Psoas muscle (tissue), 8 donors: ENCODE results near the gene GDPD3. TPM values are rescaled to one million over a fixed set of nuclear protein-coding genes. Genes with fewer than 3 reads are reported as not detected.
A peak's percentile ranks its signal among the peaks of the same experiment; 100 is the strongest.

Source experiments
- ATAC-seq, 4 donors: fragments of 200-7000 bp; cut with Tn5 transposase; one replicate each; pipeline ENCODE4 v1.9.1; 2020; ENCODE audit warnings: moderate library complexity in 3 of 4, mild to moderate bottlenecking in 2 of 4
- DNase-seq, 2 donors: peaks; one replicate each; pipeline ENCODE4 v3.0.0-alpha.2; 2020
- H3K27ac ChIP-seq: fragments of 200-600 bp; one replicate; pipeline ENCODE4 v1.8.0; 2022
- H3K27me3 ChIP-seq, 3 donors: fragments of 200-600 bp in 1 of 3; one replicate each; pipeline versions ENCODE4 v1.6.1 to v1.8.0; 2013 to 2022; ENCODE audit warnings: low read length in 2 of 3, mild to moderate bottlenecking in 2 of 3, moderate library complexity in 1 of 3; ENCODE audit not compliant: insufficient read depth in 3 of 3
- H3K36me3 ChIP-seq, 2 donors: fragments of 200-600 bp in 1 of 2; one replicate each; pipeline versions ENCODE4 v1.6.1 to v1.8.0; 2013 to 2022; ENCODE audit warnings: low read depth in 1 of 2, mild to moderate bottlenecking in 1 of 2, moderate library complexity in 1 of 2; ENCODE audit not compliant: insufficient read depth in 1 of 2
- H3K4me1 ChIP-seq: fragments of 200-600 bp; one replicate; pipeline ENCODE4 v1.8.0; 2022
- H3K4me3 ChIP-seq: fragments of 200-600 bp; one replicate; pipeline ENCODE4 v1.8.0; 2022; ENCODE audit warnings: mild to moderate bottlenecking
- H3K9me3 ChIP-seq: fragments of 200-600 bp; one replicate; pipeline ENCODE4 v1.8.0; 2022
- CTCF ChIP-seq: fragments of 200-600 bp; IDR thresholded peaks from one replicate; pipeline ENCODE4 v1.8.0; 2022; ENCODE audit warnings: antibody characterized with exemption
- WGBS, 3 donors: extraction: QIAGEN DNeasy Blood & Tissue Kit; methylation state at CpG; one replicate each; pipeline versions ENCODE4 v1.1.6 to v1.1.7; 2013; 5-methylcytosine and 5-hydroxymethylcytosine counted together
- intact Hi-C, 2 donors: fragments of 100-400 bp; cut with DNase I; formaldehyde crosslinking; loops; one replicate each; pipeline versions ENCODE4 v1.11.0 to v1.14.2; 2022
- polyA plus RNA-seq, 3 donors: library from polyadenylated mRNA; stranded (reverse); fragments of 200-250 nt; gene quantifications; one replicate each; pipeline ENCODE4 v1.2.3, GENCODE V29; 2013
- total RNA-seq, 4 donors: library from RNA; stranded (reverse); fragmentation: NEBNext Ultra II Directional in 2 of 4; extraction: Animal tissue kit (Norgen Biotek cat#: 25700) in 2 of 4; gene quantifications; one replicate each; pipeline versions ENCODE4 v1.2.1 to v1.2.4, GENCODE V29; 2021 to 2023
- donor health status: healthy with polysubstance abuse.
- donor health status: DM: no; HTN: no; CAD: no; lungs with moderate emphysema.
- donor health status: Bipolar disorder and iron deficiency.
- donor health status: healthy.
- donor health status: DM: yes; HTN: yes; CAD: no.
- donor health status: DM: no; HTN: no; CAD: no.
- donor health status: DM: no; HTN: no; CAD: no.
- donor health status: DM: yes; HTN: yes; CAD: no.

GDPD3 gene
- total and polyA plus RNA-seq, 7 donors, result 0.48 to 3.1 (median 0.89) TPM

GRCh38 chr16:30104090-30104489 lies 9.2 kb downstream of the GDPD3 start:
- H3K27me3 ChIP-seq, result no peaks in the 10 kb centered on the region
- 75 to 83% (median 81%) methylated on average over 4 of the region's 4 CpGs for WGBS, 3 donors
- no peaks in the 10 kb centered on the region for H3K9me3 ChIP-seq
- DNase-seq, result no peak
- TF ChIP-seq CTCF, result no peak
- no peak overlapping the region for H3K4me3 ChIP-seq
- no peak overlapping the region for H3K27ac ChIP-seq
- ATAC-seq, result no peak
- H3K36me3 ChIP-seq, result peaks cover 0 to 42% of the 10 kb centered on the region in 2 donors
- H3K4me1 ChIP-seq, result no peaks in the 10 kb centered on the region
- intact Hi-C loops, result no loop called here

GRCh38 chr16:30096862-30097563 lies 16.3 kb downstream of the GDPD3 start:
- no peaks in the 10 kb centered on the region for H3K27me3 ChIP-seq
- peaks cover 8% of the 10 kb centered on the region for H3K9me3 ChIP-seq
- 96 to 97% (median 97%) methylated on average over 18 of the region's 18 CpGs for WGBS, 3 donors
- no peak for TF ChIP-seq CTCF
- no peak for DNase-seq
- H3K36me3 ChIP-seq, result peaks cover 0 to 24% of the 10 kb centered on the region in 2 donors
- intact Hi-C loops, result loop anchor here (2.0 to 10.0 kb wide), 3 partner anchors 26 to 308 kb away; partner anchors contain the start of genes CORO1A (in 1 of the 2), MAPK3 (in 1 of the 2) and ZNF771 (in 1 of the 2)
- peak overlapping the region; percentile 93 for H3K4me3 ChIP-seq
- H3K4me1 ChIP-seq, result peaks cover 26% of the 10 kb centered on the region
- ATAC-seq, result no peak
- peak overlapping the region; percentile 97 for H3K27ac ChIP-seq

- WGBS, 3 donors, result 7 to 23% (median 23%) methylated on average over 21 to 77 of the region's 77 CpGs
- ATAC-seq (peak; percentile 78 to 82 (median 80)), DNase-seq (peak; percentile 94 to 97)
- H3K9me3 ChIP-seq, result peaks cover 8% of the 10 kb centered on the region
- intact Hi-C loops, result loop anchor here (2.0 to 10.0 kb wide), 3 partner anchors 27 to 309 kb away; partner anchors contain the start of genes CORO1A (in 1 of the 2), MAPK3 (in 1 of the 2) and ZNF771 (in 1 of the 2)
- H3K27me3 ChIP-seq, result no peaks in the 10 kb centered on the region
- H3K4me1 ChIP-seq, result peaks cover 29% of the 10 kb centered on the region
- peak within 1 kb of the TSS; percentile 97 for H3K27ac ChIP-seq
- H3K4me3 ChIP-seq, result peak within 1 kb of the TSS; percentile 93
- TF ChIP-seq CTCF, result no peak
- peaks cover 0 to 24% of the 10 kb centered on the region in 2 donors for H3K36me3 ChIP-seq
Measured at GRCh38 chr16:30096105-30096861, 17.1 kb downstream of the GDPD3 start, which contains the start of gene YPEL3. TSS of gene YPEL3 (minus strand) at chr16:30096213. CDS start at chr16:30095482, 731 bp downstream.

GRCh38 chr16:30095166-30096078 lies 17.9 kb downstream of the GDPD3 start:
- H3K9me3 ChIP-seq, result peaks cover 8% of the 10 kb centered on the region
- H3K4me3 ChIP-seq, result peak overlapping the region; percentile 93
- WGBS, 3 donors, result 6 to 15% (median 9%) methylated on average over 34 to 47 of the region's 47 CpGs
- DNase-seq (no peak), ATAC-seq (no peak)
- H3K27me3 ChIP-seq, result no peaks in the 10 kb centered on the region
- no peak for TF ChIP-seq CTCF
- H3K27ac ChIP-seq, result peak overlapping the region; percentile 97
- peaks cover 0 to 24% of the 10 kb centered on the region in 2 donors for H3K36me3 ChIP-seq
- intact Hi-C loops, result loop anchor here (2.0 to 10.0 kb wide), 3 partner anchors 27 to 309 kb away; partner anchors contain the start of genes CORO1A (in 1 of the 2), MAPK3 (in 1 of the 2) and ZNF771 (in 1 of the 2)
- H3K4me1 ChIP-seq, result peaks cover 34% of the 10 kb centered on the region
